IPS-20b (cell line): Measurements from ENCODE around the gene SLAMF1.
A peak's percentile ranks its signal among the peaks of the same experiment; 100 is the strongest.
"Not testable (repeated sequence)": the region's sequence is repeated elsewhere in the genome, so short reads cannot be mapped to it uniquely, and the experiment has no call there.

Experiments used
- H3K27ac ChIP-seq: one replicate; pipeline ENCODE4 v1.5.1; 2013; ENCODE audit warnings: low read length
- H3K27me3 ChIP-seq: 2 replicates; pipeline ENCODE4 v1.6.1; 2013; ENCODE audit warnings: mild to moderate bottlenecking, low read length, inconsistent platforms; ENCODE audit not compliant: insufficient read depth
- H3K36me3 ChIP-seq: 2 replicates; pipeline ENCODE4 v1.6.1; 2013; ENCODE audit warnings: low read depth, mild to moderate bottlenecking, inconsistent platforms, low read length, moderate library complexity; ENCODE audit not compliant: insufficient read depth
- H3K4me1 ChIP-seq: 2 replicates; pipeline ENCODE4 v1.6.1; 2013; ENCODE audit warnings: mild to moderate bottlenecking, control low read depth, inconsistent platforms, low read length, moderate library complexity; ENCODE audit not compliant: insufficient read depth
- H3K4me3 ChIP-seq: 2 replicates; pipeline ENCODE4 v1.5.1; 2013; ENCODE audit warnings: mild to moderate bottlenecking, low read length, inconsistent platforms
- H3K9ac ChIP-seq: 2 replicates; pipeline ENCODE4 v1.6.1; 2013; ENCODE audit warnings: low read depth, mild to moderate bottlenecking, inconsistent platforms, low read length, moderate library complexity
- H3K9me3 ChIP-seq: 2 replicates; pipeline ENCODE4 v1.6.1; 2013; ENCODE audit warnings: mild to moderate bottlenecking, low read depth, low read length, inconsistent platforms; ENCODE audit not compliant: insufficient read depth

The SLAMF1 gene

DNA sequence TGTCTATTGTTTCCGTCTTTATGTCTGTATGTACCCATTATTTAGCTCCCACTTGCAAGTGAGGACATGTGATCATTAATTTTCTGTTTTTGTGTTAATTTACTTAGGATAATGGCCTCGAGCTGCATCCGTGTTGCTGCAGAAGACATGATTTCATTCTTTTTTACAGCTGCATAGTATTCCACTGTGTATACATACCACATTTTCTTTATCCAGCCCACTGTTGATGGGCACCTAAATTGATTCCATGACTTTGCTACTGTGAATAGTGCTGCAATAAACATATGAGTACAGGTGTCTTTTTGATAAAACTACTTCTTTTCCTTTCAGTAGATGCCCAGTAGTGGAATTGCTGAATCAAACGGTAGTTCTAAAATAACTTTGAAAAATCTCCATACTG is 12.7 kb upstream of the SLAMF1 start:
- H3K9me3 ChIP-seq, result no peaks in the 10 kb centered on the region
- no peaks in the 10 kb centered on the region for H3K27me3 ChIP-seq
- no peak overlapping the region for H3K4me3 ChIP-seq
- no peak overlapping the region for H3K27ac ChIP-seq
- no peaks in the 10 kb centered on the region for H3K4me1 ChIP-seq
- H3K36me3 ChIP-seq, result no peaks in the 10 kb centered on the region
- no peak overlapping the region for H3K9ac ChIP-seq

DNA sequence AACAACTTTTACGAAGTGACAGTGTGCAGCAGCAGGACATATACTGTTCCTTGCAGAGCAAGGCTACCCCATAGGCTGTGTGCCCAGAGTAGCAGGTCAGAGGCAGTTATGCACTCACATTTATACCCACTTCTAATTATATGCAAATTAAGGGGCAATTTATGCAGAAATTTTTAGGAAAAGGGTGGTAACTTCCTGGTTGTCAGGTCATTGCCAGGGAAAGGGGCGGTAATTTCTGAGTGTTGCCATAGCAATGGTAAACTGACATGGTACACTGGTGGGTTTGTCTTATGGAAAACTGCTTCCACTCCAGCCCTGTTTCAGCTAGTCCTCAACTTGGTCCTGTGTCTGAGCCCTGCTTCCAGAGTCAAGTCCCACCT is 12.0 kb upstream of the SLAMF1 start:
- H3K9ac ChIP-seq, result no peak overlapping the region
- no peaks in the 10 kb centered on the region for H3K9me3 ChIP-seq
- H3K36me3 ChIP-seq, result no peaks in the 10 kb centered on the region
- H3K27me3 ChIP-seq, result no peaks in the 10 kb centered on the region
- no peaks in the 10 kb centered on the region for H3K4me1 ChIP-seq
- H3K27ac ChIP-seq, result no peak overlapping the region
- no peak overlapping the region for H3K4me3 ChIP-seq

DNA sequence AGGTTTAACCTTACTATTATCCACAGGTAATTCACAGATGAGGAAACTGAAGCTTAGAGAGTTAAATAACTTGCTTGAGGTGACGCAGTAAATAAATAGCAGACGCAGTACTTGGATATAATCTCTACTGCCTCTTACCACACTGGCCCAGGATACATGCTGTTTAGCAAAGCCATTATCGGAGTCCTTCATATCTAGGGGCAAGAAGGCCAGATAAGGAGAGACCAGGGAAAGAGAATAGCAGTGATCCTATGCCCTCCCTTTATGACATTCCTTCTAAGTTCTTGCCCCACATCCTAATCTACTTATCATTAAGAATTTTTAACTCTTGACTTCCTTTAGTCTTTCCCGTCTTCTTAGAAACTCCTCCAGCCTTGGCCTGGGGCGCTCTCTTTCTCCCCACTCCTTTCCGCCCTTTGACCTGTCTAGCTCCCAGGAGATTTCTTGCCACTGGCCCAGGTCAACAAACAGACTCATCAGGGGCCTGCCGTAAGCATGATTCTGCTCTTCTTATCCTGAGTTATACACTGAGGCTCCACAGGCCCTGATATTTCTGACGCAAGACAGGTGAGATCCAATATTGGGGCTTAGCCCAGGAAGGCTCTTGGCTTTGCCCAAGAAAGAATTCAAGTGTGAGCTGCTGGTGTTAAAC is 11.4 kb upstream of the SLAMF1 start:
- Histone ChIP-seq H3K9ac (no peak overlapping the region), H3K4me1 (peaks cover 1% of the 10 kb centered on the region; the same call in 1 of the 2 replicates), H3K27me3 (no peaks in the 10 kb centered on the region), H3K36me3 (no peaks in the 10 kb centered on the region), H3K4me3 (no peak overlapping the region), H3K27ac (no peak overlapping the region), H3K9me3 (no peaks in the 10 kb centered on the region)

DNA sequence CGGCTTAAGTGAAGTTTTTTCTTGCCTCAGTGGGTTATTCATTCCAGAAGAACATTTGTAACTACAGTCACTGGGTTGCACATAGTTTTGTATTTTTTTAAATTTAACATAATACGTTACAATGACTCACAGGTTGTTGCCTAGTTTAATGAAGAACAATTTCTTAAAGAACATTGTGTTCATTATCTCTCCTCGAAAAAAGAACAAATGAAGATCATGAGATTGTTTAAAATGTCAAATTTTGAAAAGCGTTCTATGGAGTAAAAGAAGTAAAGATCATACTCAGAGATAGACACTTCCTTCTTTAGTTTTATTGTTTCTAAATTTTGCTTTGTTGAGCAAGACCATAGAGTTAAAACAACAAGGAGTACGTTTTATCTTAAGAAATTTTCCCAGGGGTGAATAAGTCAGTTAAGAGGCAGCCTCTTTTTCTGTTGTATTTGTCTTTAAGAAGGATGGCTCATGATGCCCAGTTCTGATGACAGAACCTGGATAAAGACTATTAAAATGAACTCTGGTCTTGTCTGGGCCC is 10.5 kb upstream of the SLAMF1 start:
- Histone ChIP-seq H3K9me3 (no peaks in the 10 kb centered on the region), H3K27ac (no peak overlapping the region), H3K4me1 (peaks cover 11% of the 10 kb centered on the region; the same call in 1 of the 2 replicates), H3K36me3 (no peaks in the 10 kb centered on the region), H3K9ac (no peak overlapping the region), H3K27me3 (no peaks in the 10 kb centered on the region), H3K4me3 (no peak overlapping the region)

DNA sequence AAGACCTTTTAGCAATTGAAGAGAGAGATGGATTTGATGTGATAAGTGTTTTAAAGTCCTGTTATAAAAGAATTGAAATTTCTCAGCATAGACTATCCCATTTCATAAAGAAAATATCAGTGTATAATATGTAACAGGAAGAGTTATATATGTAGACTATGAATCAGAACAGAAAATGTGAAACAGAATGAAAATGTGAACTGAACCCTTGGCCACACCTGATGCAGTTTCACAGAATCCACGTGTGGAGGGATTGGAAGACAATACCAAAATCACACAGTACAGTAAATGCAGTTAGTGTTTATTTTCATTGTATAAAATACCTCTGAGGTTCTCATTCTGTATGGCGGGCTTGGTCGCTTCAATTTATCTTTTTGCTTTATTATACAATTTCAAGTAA is 9.9 kb upstream of the SLAMF1 start:
- Histone ChIP-seq H3K27me3 (no peaks in the 10 kb centered on the region), H3K36me3 (no peaks in the 10 kb centered on the region), H3K4me1 (peaks cover 16% of the 10 kb centered on the region), H3K4me3 (no peak overlapping the region), H3K9ac (no peak overlapping the region), H3K9me3 (no peaks in the 10 kb centered on the region), H3K27ac (no peak overlapping the region)

DNA sequence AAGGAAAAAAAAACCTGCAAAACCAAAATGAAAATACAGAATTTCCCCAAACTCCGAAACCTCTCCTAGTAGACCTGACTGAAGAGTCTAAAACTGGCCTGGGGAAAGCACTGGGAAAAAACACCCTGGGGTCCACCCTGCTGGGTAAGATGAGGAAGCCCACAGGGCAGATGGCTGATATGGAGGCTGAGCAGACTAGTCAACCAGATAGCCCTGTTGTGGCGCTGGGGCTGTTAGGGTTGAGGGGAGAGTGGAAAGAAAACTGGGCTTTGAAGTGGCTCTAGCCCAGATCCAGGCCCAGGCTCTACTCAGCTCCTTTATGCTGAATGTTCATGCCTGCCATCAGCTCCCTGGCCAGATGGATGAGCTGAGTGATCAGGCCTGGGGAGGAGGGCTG is 6.8 kb upstream of the SLAMF1 start:
- Histone ChIP-seq H3K9ac (no peak overlapping the region; the same call in 1 of the 2 replicates), H3K36me3 (no peaks in the 10 kb centered on the region), H3K9me3 (no peaks in the 10 kb centered on the region), H3K4me3 (no peak overlapping the region), H3K27me3 (no peaks in the 10 kb centered on the region), H3K4me1 (peaks cover 24% of the 10 kb centered on the region), H3K27ac (peak overlapping the region; percentile 71)

DNA sequence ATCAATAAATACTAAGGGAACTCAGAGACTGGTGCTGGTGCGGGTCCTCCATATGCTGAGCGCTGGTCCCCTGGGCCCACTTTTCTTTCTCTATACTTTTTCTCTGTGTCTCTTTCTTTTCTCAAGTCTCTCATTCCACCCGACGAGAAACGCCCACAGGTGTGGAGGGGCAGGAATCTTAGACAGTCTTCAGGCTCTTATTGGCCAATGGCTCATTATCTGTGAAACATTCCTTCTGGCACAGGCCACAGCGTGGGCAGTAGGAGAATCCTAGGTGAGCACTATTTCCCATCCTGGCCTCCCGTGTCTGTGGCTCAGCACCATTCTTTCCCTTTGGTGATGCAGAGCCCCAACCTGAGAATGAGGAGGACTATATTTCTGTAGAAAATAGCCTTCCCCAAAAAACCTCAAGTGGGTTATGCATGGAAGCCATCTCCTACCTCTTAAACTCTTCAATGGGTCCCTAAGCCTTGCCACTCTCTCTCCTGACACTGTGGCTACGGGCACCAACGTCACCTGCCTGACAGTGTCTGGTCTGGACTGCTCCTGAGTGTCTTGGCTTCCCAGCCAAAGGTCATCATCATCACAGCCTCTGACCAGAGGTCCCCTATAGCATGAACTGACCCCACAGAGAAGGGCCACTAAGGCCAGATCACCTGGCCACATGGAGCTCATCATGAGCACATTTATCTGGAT is 6.2 kb upstream of the SLAMF1 start:
- no peaks in the 10 kb centered on the region for H3K27me3 ChIP-seq
- H3K36me3 ChIP-seq, result no peaks in the 10 kb centered on the region
- peaks cover 24% of the 10 kb centered on the region for H3K4me1 ChIP-seq
- no peaks in the 10 kb centered on the region for H3K9me3 ChIP-seq
- peak overlapping the region; percentile 71 for H3K27ac ChIP-seq
- H3K9ac ChIP-seq, result peak overlapping the region; percentile 57; the same call in 1 of the 2 replicates
- no peak overlapping the region for H3K4me3 ChIP-seq

DNA sequence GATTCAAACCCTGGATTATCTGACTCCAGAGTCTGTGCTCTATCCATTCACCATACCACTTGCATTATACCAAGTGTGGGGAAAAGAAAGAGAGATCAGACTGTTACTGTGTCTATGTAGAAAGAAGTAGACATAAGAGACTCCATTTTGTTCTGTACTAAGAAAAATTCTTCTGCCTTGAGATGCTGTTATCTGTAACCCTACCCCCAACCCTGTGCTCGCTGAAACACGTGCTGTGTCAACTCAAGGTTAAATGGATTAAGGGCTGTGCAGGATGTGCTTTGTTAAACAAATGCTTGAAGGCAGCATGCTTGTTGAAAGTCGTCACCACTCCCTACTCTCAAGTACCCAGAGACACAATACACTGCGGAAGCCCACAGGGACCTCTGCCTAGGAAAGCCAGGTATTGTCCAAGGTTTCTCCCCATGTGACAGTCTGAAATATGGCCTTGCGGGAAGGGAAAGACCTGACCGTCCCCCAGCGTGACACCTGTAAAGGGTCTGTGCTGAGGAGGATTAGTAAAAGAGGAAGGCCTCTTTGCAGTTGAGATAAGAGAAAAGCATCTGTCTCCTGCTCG is 5.3 kb upstream of the SLAMF1 start:
- not testable (repeated sequence) for H3K27me3 ChIP-seq, H3K9me3 ChIP-seq, H3K36me3 ChIP-seq
- Histone ChIP-seq H3K27ac (peak overlapping the region; percentile 71), H3K4me3 (peak overlapping the region; percentile 21; the same call in 1 of the 2 replicates), H3K9ac (peak overlapping the region; percentile 57; the same call in 1 of the 2 replicates), H3K4me1 (peaks cover 24% of the 10 kb centered on the region)

DNA sequence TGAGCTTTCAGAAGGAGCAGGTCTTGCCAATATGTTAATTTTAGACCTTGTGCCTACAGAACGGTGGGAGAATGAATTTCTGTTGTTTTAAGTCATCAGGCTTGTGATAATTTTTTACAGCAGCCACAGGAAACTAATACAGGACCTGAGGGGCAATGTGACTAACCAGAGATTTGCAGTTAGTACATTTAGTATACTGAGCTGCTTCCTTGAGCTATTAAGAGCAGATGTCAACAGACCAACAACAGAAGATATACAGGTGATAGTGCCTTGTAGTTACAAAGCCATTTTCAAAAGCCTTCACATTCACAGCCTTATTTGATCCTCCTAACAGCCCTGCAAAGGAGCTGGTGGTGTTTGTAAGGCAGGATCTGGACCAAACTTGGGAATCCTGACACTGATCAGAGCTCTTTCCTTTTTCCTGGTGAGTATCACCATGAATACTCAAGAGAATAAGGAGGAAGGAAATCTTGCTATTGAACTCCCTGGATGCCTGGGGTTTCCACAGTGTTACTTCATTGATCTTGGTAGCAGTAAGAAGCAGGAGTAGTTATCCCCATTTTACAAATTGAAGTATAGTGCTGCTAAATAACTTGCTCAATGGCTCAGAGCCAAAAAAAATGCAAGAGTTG is 4.7 kb upstream of the SLAMF1 start:
- Histone ChIP-seq H3K9ac (peak overlapping the region; percentile 55; the same call in 1 of the 2 replicates), H3K27ac (peak overlapping the region; percentile 52)

DNA sequence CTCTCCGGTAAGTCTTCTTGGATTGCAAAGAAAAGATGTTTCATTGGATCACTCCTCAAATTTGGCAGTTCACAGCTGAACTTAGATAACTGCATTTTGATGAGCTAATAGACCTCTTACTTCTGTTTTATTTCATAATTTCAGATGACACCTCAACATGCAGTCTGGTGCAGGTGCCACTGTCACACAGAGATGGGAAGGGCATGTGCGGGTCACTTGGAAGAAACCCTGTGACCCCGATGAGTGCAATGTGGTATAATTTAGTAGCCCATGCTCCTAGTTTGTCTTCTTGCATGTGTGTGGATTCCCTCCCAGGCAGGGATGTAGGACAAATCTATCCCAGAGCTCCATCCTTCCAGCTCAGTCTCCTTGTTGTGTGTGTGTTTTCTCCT is 481 bp upstream of the SLAMF1 start:
- H3K4me3 ChIP-seq, result no peak overlapping the region
- H3K4me1 ChIP-seq, result peaks cover 13% of the 10 kb centered on the region
- H3K27ac ChIP-seq, result no peak overlapping the region
- no peak overlapping the region for H3K9ac ChIP-seq
- no peaks in the 10 kb centered on the region for H3K36me3 ChIP-seq
- H3K27me3 ChIP-seq, result no peaks in the 10 kb centered on the region
- no peaks in the 10 kb centered on the region for H3K9me3 ChIP-seq

More for the DNA sequence above, 4.7 kb upstream of the SLAMF1 start:
- Histone ChIP-seq H3K4me1 (peaks cover 24% of the 10 kb centered on the region), H3K9me3 (no peaks in the 10 kb centered on the region), H3K27me3 (no peaks in the 10 kb centered on the region), H3K36me3 (no peaks in the 10 kb centered on the region), H3K4me3 (0 out of 2 replicates have a peak overlapping the region, but pooled peaks have one; percentile 8)

DNA sequence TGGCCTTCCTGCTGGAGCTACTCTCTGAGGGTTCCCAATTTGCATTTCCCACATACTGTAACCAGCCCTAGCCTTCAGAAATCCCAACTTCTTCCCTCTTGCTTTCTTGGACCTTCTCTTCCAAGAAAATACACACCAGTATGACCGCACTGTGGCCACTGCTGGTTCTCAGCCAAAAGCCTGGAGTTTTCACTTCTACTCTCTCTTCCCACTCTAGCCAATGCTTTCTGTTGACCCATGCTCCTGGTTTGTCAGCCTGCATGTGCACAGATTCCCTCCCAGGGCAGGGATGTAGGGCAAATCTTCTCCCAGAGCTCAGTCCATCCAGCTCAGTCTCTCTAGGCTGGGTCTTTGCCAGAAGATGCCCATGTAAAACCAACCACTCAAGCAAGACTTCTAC is 664 bp downstream of the SLAMF1 start:
- H3K9me3 ChIP-seq, result no peaks in the 10 kb centered on the region
- H3K27ac ChIP-seq, result no peak overlapping the region
- H3K4me3 ChIP-seq, result no peak overlapping the region
- H3K4me1 ChIP-seq, result peaks cover 3% of the 10 kb centered on the region; the same call in 1 of the 2 replicates
- no peaks in the 10 kb centered on the region for H3K27me3 ChIP-seq
- H3K36me3 ChIP-seq, result no peaks in the 10 kb centered on the region
- H3K9ac ChIP-seq, result no peak overlapping the region
